ENCODE measurements around the gene SMPD3.

GRCh38 chr16:68361485-68361884, 86.8 kb downstream of the SMPD3 start:
- no peak for TF ChIP-seq POLR2AphosphoS5 (IDR thresholded peaks at IDR 0.05; ENCODE audit: low read depth, low read length)
- no peak for TF ChIP-seq TAF1 (IDR thresholded peaks at IDR 0.05; ENCODE audit: borderline replicate concordance, insufficient read depth, low read length)
